HEK293 (cell line): ENCODE results near the gene KIF4B.

Source experiments
- BCL6B ChIP-seq: fragments of 450-650 bp; formaldehyde crosslinking; IDR thresholded peaks from 2 replicates; pipeline ENCODE4 v1.5.1; 2017; ENCODE audit warnings: missing biosample characterization, missing genetic modification characterization
- CTCF ChIP-seq: fragments of 450-650 bp; formaldehyde crosslinking; IDR thresholded peaks from 2 replicates; pipeline ENCODE4 v1.5.1; 2016; ENCODE audit warnings: missing biosample characterization, missing genetic modification characterization
- TSHZ1 ChIP-seq: fragments of 450-650 bp; formaldehyde crosslinking; IDR thresholded peaks from 2 replicates; pipeline ENCODE4 v1.5.1; 2016; ENCODE audit warnings: missing biosample characterization, missing genetic modification characterization, borderline replicate concordance
- ZBTB17 ChIP-seq: fragments of 450-650 bp; formaldehyde crosslinking; IDR thresholded peaks from 2 replicates; pipeline ENCODE4 v1.5.1; 2016; ENCODE audit warnings: missing biosample characterization, missing genetic modification characterization
- ZNF16 ChIP-seq: fragments of 450-650 bp; formaldehyde crosslinking; IDR thresholded peaks from 2 replicates; pipeline ENCODE4 v1.5.1; 2016; ENCODE audit warnings: low read depth, missing biosample characterization, missing genetic modification characterization
- ZNF202 ChIP-seq: fragments of 450-650 bp; formaldehyde crosslinking; IDR thresholded peaks from 2 replicates; pipeline ENCODE4 v1.5.1; 2016; ENCODE audit warnings: missing biosample characterization, missing genetic modification characterization, borderline replicate concordance
- ZNF23 ChIP-seq: fragments of 450-650 bp; formaldehyde crosslinking; IDR thresholded peaks from 2 replicates; pipeline ENCODE4 v1.5.1; 2016; ENCODE audit warnings: missing biosample characterization, missing genetic modification characterization, borderline replicate concordance
- ZNF274 ChIP-seq, 2 experiments: fragments of 200-500 bp in 1 of 2; fragments of 450-650 bp in 1 of 2; sonication (Bioruptor generic) in 1 of 2; formaldehyde crosslinking in 1 of 2; IDR thresholded peaks; 2 replicates each; pipeline versions ENCODE4 v1.5.1 to v1.6.1; 2014 to 2016; ENCODE audit warnings: borderline replicate concordance in 1 of 2, inconsistent platforms in 1 of 2, low read length in 1 of 2, missing biosample characterization in 1 of 2, missing genetic modification characterization in 1 of 2
- ZNF311 ChIP-seq: fragments of 450-650 bp; formaldehyde crosslinking; IDR thresholded peaks from 2 replicates; pipeline ENCODE4 v1.5.1; 2017; ENCODE audit warnings: missing biosample characterization, missing genetic modification characterization, borderline replicate concordance
- ZNF324 ChIP-seq: fragments of 450-650 bp; formaldehyde crosslinking; IDR thresholded peaks from 2 replicates; pipeline ENCODE4 v1.5.1; 2016; ENCODE audit warnings: missing biosample characterization, missing genetic modification characterization
- ZNF549 ChIP-seq: fragments of 450-650 bp; IDR thresholded peaks from 2 replicates; pipeline ENCODE4 v1.5.1; 2018; ENCODE audit warnings: missing biosample characterization, missing genetic modification characterization, mild to moderate bottlenecking, inconsistent platforms, moderate library complexity
- ZNF560 ChIP-seq: fragments of 450-650 bp; formaldehyde crosslinking; IDR thresholded peaks from 2 replicates; pipeline ENCODE4 v1.5.1; 2017; ENCODE audit warnings: missing biosample characterization, missing genetic modification characterization, borderline replicate concordance
- TF ChIP-seq, protein P1 (sequence below): fragments of 450-650 bp; formaldehyde crosslinking; IDR thresholded peaks from 2 replicates; pipeline ENCODE4 v1.5.1; 2016; ENCODE audit warnings: missing biosample characterization, missing genetic modification characterization

DNA sequence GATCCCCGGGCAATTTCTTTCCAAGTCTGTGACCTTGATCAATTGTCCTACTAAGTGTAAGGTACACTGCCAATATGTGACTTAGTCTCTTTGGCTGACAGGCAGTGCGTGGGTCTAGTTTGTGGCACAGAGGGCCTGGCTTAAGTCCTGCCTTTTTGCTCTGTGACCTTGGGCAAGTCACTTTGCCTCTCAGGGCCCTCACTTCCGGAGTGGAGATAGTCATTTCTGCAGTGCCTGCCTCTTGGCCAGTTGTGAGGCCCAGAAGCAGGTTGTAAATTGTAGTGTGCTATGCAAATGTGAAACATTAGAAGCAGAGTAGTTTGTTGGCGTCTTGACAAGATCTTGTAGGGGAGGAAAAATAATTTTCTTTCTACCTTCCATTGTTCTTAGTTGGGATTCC lies 39.0 kb downstream of the KIF4B start:
- TF ChIP-seq ZNF311 (tag by site-specific recombination): no peak
- TF ChIP-seq ZBTB17 (tag by site-specific recombination): no peak
- no peak for TF ChIP-seq ZNF16 (tag by site-specific recombination)
- TF ChIP-seq, protein P1, sequence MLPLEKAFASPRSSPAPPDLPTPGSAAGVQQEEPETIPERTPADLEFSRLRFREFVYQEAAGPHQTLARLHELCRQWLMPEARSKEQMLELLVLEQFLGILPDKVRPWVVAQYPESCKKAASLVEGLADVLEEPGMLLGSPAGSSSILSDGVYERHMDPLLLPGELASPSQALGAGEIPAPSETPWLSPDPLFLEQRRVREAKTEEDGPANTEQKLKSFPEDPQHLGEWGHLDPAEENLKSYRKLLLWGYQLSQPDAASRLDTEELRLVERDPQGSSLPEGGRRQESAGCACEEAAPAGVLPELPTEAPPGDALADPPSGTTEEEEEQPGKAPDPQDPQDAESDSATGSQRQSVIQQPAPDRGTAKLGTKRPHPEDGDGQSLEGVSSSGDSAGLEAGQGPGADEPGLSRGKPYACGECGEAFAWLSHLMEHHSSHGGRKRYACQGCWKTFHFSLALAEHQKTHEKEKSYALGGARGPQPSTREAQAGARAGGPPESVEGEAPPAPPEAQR: no peak
- TF ChIP-seq ZNF560 (tag by site-specific recombination): no peak
- TF ChIP-seq CTCF (tag by site-specific recombination): no peak
- TF ChIP-seq ZNF549: no peak
- TF ChIP-seq ZNF274 (IDR thresholded peaks at IDR 0.05; ENCODE audit: low read length): no peak
- no peak for TF ChIP-seq ZNF274 (tag by site-specific recombination; IDR thresholded peaks at IDR 0.05; ENCODE audit: borderline replicate concordance)
- no peak for TF ChIP-seq TSHZ1
- no peak for TF ChIP-seq BCL6B (tag by site-specific recombination)
- no peak for TF ChIP-seq ZNF324 (tag by site-specific recombination)
- TF ChIP-seq ZNF23 (tag by site-specific recombination): no peak
- no peak for TF ChIP-seq ZNF202 (tag by site-specific recombination)
